ENCODE measurements around the gene CALCOCO1.

DNA sequence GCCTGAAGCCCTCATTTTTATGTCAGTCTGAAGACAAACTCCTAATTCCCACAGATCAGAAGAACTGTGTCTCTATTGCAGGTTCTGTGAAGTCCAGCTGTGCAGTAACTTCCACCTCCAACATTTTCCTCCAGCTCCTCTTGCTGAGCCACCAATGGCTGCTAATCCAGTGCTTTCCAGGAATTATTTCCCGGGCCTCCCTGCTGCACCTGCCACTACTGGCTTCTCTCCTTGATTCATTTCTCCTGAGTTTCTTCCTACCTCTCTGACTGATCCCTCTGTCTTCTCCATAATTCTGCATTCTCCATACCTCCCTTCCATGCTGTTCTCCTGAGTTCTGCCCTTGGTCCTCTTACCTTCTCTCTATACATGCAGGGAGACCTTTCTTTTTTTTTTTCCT is 21.2 kb downstream of the CALCOCO1 start:
- TF ChIP-seq, protein P1, sequence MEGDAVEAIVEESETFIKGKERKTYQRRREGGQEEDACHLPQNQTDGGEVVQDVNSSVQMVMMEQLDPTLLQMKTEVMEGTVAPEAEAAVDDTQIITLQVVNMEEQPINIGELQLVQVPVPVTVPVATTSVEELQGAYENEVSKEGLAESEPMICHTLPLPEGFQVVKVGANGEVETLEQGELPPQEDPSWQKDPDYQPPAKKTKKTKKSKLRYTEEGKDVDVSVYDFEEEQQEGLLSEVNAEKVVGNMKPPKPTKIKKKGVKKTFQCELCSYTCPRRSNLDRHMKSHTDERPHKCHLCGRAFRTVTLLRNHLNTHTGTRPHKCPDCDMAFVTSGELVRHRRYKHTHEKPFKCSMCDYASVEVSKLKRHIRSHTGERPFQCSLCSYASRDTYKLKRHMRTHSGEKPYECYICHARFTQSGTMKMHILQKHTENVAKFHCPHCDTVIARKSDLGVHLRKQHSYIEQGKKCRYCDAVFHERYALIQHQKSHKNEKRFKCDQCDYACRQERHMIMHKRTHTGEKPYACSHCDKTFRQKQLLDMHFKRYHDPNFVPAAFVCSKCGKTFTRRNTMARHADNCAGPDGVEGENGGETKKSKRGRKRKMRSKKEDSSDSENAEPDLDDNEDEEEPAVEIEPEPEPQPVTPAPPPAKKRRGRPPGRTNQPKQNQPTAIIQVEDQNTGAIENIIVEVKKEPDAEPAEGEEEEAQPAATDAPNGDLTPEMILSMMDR (IDR thresholded peaks at IDR 0.05), result no peak
- no peak for TF ChIP-seq POLR2A (IDR thresholded peaks at IDR 0.05)
